Cardiac fibroblast (primary cell): ENCODE measurements around the gene RABGGTA.
A peak's percentile ranks its signal among the peaks of the same experiment; 100 is the strongest.

Experiments used
- DNase-seq, 2 donors: peaks; one replicate each; pipeline versions ENCODE4 v3.0.0 to v3.0.0-alpha.2; 2010; ENCODE audit warnings: low read depth in 2 of 2
- H3K4me3 ChIP-seq, 2 donors: replicated peaks in 1 of 2; 1 replicate in 1 of 2; 2 replicates in 1 of 2; pipeline ENCODE4 v1.5.1; 2011; ENCODE audit warnings: low read depth in 2 of 2, low read length in 2 of 2, mild to moderate bottlenecking in 2 of 2, moderate library complexity in 1 of 2
- CTCF ChIP-seq: IDR thresholded peaks from one replicate; pipeline ENCODE4 v1.5.1; 2011; ENCODE audit warnings: low read depth, mild to moderate bottlenecking, low read length, inconsistent platforms

The RABGGTA gene

GRCh38 chr14:24299255-24300191 is 28.1 kb upstream of the RABGGTA start, which contains the start of the genes DHRS1 and NOP9:
DHRS1 (minus strand) TSS chr14:24299780; CDS start chr14:24299106, 674 bp downstream.
NOP9 (plus strand) TSS chr14:24299850; CDS start chr14:24299955, 105 bp downstream.
- no peak for TF ChIP-seq CTCF
- H3K4me3 ChIP-seq: peak within 1 kb of the TSS; percentile 63 to 100
- peak; percentile 87 to 91 for DNase-seq

GRCh38 chr14:24298892-24299254 is 27.5 kb upstream of the RABGGTA start:
- peak; percentile 35 to 75 for DNase-seq
- H3K4me3 ChIP-seq: peak overlapping the region; percentile 63 to 100
- no peak for TF ChIP-seq CTCF

GRCh38 chr14:24297190-24297964 is 26.0 kb upstream of the RABGGTA start:
- DNase-seq: peak; percentile 31 to 39
- no peak overlapping the region for H3K4me3 ChIP-seq
- peak; percentile 40 for TF ChIP-seq CTCF

GRCh38 chr14:24296341-24297157 is 25.2 kb upstream of the RABGGTA start:
- TF ChIP-seq CTCF: peak; percentile 81
- peak; percentile 92 to 98 for DNase-seq
- H3K4me3 ChIP-seq: no peak overlapping the region

- no peak overlapping the region for H3K4me3 ChIP-seq
- no peak for TF ChIP-seq CTCF
- DNase-seq: no peak
Observed at GRCh38 chr14:24293525-24293924, 22.1 kb upstream of the RABGGTA start.

- DNase-seq: no peak
- no peak for TF ChIP-seq CTCF
- H3K4me3 ChIP-seq: no peak overlapping the region
Observed at GRCh38 chr14:24292118-24292807, 20.9 kb upstream of the RABGGTA start.
